ENCODE data around the gene AFF3. TPM values are rescaled to one million over a fixed set of nuclear protein-coding genes. Genes with fewer than 3 reads are reported as not detected.

Gene AFF3
- total RNA-seq, 2 donors from 2014 or later, result 20.8 to 22.8 TPM

- no peak for ATAC-seq
- intact Hi-C loops (cut with DNase I), result no loop called here
- DNase-seq, result no peak
Measured at GRCh38 chr2:100057901-100058261, 84.5 kb downstream of the AFF3 start.

DNA sequence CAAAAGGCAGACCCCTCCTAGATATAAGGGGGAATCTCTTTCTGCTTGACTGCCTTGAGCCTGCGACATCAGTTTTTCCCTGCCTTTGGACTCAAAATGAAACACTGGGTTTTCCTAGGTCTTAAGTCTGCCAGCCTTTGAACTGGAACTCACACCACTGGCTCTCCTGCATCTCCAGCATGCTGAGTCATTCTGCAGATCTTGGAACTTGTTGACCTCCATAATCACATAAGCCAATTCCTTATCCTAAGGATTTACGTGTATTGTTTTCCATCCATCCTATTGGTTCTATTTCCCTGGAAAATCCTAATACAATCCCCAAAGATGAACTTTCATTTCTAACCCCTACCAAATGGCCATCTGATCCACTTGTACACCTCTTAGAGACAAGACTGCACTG, 88.0 kb downstream of the AFF3 start:
- intact Hi-C loops (cut with DNase I), result no loop called here
- no peak for DNase-seq
- ATAC-seq, result no peak

DNA sequence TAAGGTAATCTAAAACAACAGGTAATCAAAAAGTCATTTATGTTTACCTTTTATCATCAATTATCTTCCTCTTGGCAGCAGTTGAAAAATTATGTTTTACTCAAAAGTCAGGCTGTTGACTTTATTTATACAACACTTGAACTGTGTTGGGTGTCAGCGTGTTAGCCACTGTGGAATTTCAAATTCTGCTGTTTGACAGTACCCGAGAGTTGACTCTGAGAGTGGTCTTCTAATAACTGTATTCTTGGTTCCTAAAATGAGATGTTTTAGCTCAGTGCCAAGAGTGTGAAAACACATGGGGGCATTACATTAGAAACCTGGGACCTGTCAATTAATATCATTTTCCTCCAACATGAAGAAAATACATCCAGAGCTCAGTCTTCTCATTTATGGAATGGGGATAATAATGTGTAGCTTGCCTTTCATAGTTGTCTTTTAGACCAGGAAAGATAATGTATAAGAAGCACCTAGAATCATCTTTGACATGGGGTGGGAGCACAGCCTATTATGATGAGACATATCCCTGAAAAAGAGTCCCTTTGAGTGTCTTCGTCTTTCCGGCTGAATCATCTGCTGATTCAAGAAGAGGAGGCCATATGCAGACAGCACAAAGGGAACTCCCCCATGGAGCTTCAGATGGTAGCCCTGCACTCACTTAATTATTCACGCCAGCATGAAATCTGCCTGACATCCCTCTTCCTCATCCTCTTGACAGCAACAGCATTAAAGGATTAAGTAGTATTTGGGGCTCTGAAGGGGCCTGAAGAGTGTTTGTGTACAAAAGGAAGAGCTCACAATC, 89.1 kb downstream of the AFF3 start:
- intact Hi-C loops (cut with DNase I), result no loop called here
- ATAC-seq, result no peak
- DNase-seq, result no peak

DNA sequence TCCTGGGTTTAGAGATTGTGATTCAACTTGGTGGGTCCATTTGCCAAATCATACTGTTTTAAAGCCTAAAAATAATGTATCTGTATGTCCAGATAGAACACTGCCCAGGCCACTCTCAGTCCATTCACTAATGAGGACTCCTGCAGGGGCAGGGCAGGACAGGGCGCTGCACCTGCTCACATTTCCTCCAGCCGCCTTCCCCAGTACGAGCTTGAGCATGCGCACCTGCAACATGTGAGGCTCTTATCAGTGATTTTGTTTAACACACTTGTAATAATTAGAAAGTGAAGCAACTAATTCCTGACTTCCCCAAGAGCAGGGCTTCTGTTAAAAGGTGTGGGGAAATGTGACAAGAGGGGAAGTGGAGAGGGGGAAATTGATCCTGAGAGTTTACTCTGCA, 89.7 kb downstream of the AFF3 start:
- DNase-seq (no peak), ATAC-seq (no peak)
- intact Hi-C loops (cut with DNase I), result no loop called here

DNA sequence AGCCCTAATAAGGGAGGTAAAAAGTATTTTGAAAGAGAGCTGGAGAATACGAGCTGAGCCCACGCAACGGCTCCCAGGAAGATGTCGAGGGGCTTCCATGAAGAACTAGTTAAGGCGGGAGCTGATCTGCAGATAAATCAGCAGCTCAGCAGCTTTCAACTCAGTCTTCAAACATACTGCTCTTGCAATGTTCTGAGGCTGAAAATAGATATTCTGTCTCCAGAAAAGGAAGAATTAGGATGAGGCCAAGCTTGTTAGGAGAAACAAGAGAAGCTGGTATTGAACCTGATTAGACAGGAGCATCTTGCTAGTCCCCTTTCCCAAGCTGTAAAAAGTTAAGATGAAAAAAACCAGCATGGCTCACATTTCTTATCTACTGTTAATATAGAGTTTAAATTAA, 91.1 kb downstream of the AFF3 start:
- intact Hi-C loops (cut with DNase I), result no loop called here
- ATAC-seq, result no peak
- no peak for DNase-seq

DNA sequence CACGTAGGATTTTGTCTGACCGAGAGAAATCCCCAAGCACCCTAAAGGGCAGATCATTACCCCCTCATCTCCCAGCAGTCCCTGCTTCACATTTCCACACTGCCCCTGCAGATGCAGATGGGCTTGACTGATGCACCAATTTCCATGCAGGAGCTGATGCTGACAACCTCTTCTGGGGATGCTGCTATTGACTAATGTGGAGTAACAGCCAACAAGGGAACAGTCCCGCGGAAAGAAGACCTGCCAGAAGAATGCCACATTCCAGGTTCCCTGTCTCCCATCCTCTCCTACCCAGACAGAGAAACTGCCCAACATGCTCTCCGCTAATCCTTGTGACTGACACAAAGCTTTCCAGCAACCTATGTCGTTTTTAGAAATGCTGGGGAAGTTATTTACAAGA, 91.7 kb downstream of the AFF3 start:
- intact Hi-C loops (cut with DNase I), result no loop called here
- no peak for DNase-seq
- ATAC-seq, result no peak

DNA sequence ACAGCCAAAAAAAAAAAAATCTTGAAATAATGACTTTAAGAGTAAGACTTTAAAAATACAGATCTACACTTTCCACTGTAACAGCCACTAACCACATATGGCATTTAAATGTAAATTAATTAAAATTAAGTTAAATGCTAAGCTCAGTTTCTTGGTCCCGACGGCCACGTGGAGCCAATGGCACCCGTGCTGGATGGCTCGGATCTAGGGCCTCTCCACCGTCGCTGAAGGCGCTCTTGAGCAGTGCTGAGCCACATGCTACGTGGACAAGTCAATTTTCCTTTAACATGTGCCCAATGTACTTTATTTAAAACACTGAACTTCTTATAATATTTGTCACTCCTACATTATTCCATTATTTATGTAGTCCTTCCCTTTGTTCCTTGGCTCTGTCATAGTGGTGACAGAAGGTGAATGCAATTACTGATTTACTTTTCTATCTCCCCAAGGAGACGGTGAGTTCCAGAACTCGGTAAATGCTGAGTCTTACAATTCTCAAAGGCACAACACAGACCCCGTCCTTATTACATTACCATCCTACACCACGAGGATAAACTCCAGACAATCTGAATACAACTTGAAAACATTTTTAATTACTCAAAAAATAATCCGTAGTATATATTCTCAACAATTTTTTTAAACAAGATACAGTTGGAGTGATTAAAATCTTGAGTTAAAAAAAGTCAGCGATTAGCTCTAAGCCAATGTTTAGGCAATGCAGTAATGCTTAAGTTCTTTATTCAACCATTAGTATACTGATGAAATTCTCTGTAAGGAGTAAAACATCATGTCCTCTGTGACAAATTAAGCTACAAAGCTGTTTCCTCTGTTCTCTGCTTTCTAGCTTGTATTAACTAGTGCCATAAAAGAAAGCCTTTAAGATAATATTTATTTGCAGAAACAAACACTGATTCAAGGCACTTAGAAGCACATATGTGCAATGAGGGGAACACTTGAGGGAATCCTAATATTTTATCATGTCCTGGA, 95.1 kb downstream of the AFF3 start:
- intact Hi-C loops (cut with DNase I), result no loop called here
- ATAC-seq (no peak), DNase-seq (no peak)

- intact Hi-C loops (cut with DNase I), result no loop called here
- DNase-seq, result no peak
- ATAC-seq, result no peak
Measured at GRCh38 chr2:100045000-100045399, 97.4 kb downstream of the AFF3 start.

GRCh38 chr2:100043891-100044255, 98.5 kb downstream of the AFF3 start:
- intact Hi-C loops (cut with DNase I), result no loop called here
- ATAC-seq (no peak), DNase-seq (no peak)

DNA sequence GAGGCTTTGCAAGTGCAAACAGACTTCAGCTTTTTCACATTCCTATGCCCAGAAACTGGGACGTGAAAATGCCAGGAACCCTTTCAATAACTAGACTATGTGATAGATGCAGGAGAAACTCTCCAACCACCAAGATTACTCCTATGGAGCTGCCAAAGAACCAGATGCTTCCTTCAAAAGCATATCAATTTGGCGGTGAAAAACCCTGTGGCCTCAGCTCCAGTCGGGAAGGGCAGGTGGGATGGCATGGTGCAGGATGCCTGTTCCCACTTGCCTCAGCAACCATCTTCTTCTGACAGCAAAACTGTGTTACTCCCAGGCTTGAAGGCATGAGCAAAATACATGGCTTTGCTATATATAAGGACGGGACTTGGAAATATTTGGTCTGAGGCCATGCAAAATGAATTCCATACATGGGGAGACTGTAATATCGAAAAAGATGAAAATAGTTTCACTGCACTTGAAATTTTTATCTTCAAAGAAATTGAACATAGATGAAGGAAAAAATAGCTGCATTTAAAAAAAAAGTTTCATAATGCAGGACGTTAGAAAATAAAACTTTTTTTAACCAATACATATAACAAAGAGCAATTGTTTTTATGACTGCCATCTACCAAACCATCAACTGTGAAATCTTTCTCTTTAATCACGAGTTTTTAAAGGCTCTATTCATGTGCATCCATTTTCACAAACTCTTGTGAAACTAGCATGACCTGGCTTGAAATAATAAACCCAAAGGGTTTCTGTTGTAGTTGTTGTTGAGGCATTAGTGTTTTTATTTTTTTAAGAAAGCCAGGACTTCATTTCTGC, 99.1 kb downstream of the AFF3 start:
- ATAC-seq (no peak), DNase-seq (no peak)
- intact Hi-C loops (cut with DNase I), result no loop called here

GRCh38 chr2:100042562-100042961, 99.8 kb downstream of the AFF3 start:
- DNase-seq (no peak), ATAC-seq (no peak)
- intact Hi-C loops (cut with DNase I), result no loop called here

DNA sequence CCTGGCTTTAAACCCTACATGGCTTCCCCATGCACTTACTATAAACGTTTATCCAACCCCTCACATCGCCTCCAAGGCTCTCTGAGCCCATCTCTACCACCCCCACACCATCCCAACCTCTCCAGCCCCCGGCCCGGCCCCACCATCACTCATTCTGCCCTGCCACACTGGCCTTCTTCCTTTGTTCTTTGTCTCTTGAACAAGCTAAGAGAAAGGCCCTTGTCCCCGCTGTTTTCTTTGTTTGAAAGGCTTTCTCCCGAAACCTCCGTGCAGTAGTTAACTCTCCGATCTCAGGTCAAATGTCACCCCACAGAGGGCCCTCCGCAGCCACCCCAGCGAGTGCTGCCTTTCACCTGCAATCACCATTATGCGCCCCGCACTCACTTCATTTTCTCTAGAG, 100.4 kb downstream of the AFF3 start:
- intact Hi-C loops (cut with DNase I), result no loop called here
- DNase-seq, result no peak

GRCh38 chr2:100041385-100041784, 101.0 kb downstream of the AFF3 start:
- intact Hi-C loops (cut with DNase I), result no loop called here
- ATAC-seq (no peak), DNase-seq (no peak)

More for the DNA sequence above, 100.4 kb downstream of the AFF3 start:
- ATAC-seq, result no peak

- intact Hi-C loops (cut with DNase I), result no loop called here
- DNase-seq (no peak), ATAC-seq (no peak)
Measured at GRCh38 chr2:100040906-100041305, 101.5 kb downstream of the AFF3 start.

DNA sequence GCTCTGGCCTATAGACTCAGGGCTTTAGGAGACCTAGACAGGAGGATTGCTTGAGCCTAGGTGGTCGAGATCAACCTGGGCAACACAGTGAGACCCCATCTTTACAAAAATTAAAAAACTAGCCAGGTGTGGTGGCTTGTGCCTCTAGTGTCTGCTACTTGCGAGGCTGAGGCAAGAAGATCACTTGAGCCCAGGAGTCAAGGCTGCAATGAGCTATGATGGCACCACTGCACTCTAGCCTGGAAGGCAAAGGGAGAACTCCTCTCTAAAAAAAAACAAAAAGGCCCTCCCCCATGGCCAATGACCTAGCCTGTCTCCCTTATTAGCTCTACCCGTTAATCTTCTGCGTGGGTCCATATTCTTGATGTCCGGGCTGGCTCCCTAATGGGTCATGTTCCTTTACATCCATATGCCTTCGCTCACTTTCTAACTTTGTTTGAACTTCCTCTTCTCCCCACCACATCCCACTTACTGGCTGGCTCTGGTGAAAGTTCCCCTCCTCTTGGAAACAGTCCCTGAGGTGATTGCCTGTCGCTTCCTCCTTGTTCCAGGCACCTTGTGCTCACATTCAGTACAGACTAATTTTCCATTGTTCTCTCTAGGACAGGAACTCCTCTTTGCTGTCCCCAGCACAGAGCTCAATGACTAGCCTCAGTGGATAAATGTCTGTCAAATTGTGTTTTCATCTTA, 103.0 kb downstream of the AFF3 start:
- ATAC-seq (no peak), DNase-seq (no peak)
- intact Hi-C loops (cut with DNase I), result no loop called here

GRCh38 chr2:100038011-100038410, 104.4 kb downstream of the AFF3 start:
- intact Hi-C loops (cut with DNase I), result no loop called here
- ATAC-seq (no peak), DNase-seq (no peak)

DNA sequence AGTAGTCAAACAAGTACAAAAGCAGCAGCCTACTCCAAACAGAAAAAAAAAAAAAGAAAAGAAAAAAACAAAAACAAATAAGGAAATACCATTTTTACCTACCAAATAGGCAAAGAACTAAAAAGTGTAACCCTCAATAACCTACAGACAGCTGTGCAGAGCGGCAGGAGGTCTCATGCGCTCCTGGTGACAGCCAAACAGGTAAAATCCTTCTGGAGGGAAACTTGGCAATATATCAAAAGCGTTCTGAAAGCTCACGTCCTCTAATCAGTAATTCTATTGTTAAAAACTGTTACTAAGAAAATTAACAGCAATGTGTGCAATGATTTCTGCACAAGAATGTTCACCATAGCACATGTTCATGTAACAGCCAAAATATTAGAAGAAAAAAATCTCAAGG, 105.6 kb downstream of the AFF3 start:
- ATAC-seq (no peak), DNase-seq (no peak)
- intact Hi-C loops (cut with DNase I), result no loop called here

DNA sequence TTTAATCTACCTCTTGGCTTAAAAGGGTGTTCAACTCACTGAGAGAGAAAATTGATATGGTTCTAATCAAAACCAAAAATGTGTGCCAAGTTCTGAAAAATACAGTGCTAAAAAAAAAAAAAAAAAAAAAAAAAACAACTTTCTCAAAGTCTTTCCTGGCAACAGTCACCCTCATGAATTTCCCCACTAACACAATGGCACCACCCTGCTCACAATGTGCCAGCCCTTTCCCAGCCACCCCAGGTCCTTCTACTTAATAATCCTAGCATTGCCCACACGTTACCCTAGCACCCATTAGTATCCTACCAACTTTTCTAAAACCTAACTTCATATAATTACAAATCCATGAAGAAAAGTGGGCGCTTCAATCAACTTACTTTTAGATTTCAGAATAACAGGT, 106.4 kb downstream of the AFF3 start:
- no peak for DNase-seq
- intact Hi-C loops (cut with DNase I), result no loop called here
- ATAC-seq, result no peak

- ATAC-seq (no peak), DNase-seq (no peak)
- intact Hi-C loops (cut with DNase I), result no loop called here
Measured at GRCh38 chr2:100034431-100034830, 108.0 kb downstream of the AFF3 start.
